NCI-H82 (cell line): Measurements from ENCODE around the gene LONRF3.
A peak's percentile ranks its signal among the peaks of the same experiment; 100 is the strongest.

Source experiments
- DNase-seq: peaks from one replicate; lab custom pipeline; 2025; lab: John Stamatoyannopoulos, UW

Gene LONRF3

GRCh38 chrX:119036107-119037029 lies 62.0 kb downstream of the LONRF3 start:
- no peak for DNase-seq

GRCh38 chrX:119040432-119040831 lies 66.0 kb downstream of the LONRF3 start:
- DNase-seq: no peak

- DNase-seq: no peak
These were observed 66.8 kb downstream of the LONRF3 start for GRCh38 chrX:119041175-119041574.

- DNase-seq: no peak
These were observed 67.6 kb downstream of the LONRF3 start for GRCh38 chrX:119042040-119042439.

- DNase-seq: no peak
These were observed 68.6 kb downstream of the LONRF3 start for GRCh38 chrX:119042996-119043395.

- no peak for DNase-seq
These were observed 71.5 kb downstream of the LONRF3 start for GRCh38 chrX:119045884-119046283.

GRCh38 chrX:119055687-119056086 lies 81.3 kb downstream of the LONRF3 start:
- no peak for DNase-seq

GRCh38 chrX:119062750-119063374 lies 88.4 kb downstream of the LONRF3 start:
- no peak for DNase-seq

- DNase-seq: no peak
These were observed 89.0 kb downstream of the LONRF3 start for GRCh38 chrX:119063428-119063827.

- peak; percentile 50 for DNase-seq
These were observed 92.8 kb downstream of the LONRF3 start for GRCh38 chrX:119067023-119067739.
